ENCODE results near the gene PACRG.

The PACRG gene

GRCh38 chr6:163331245-163331644, 603.5 kb downstream of the PACRG start:
- Histone ChIP-seq H3K9me2 (replicated peaks; ENCODE audit: insufficient read depth, low read length) (no peaks in the 10 kb centered on the region), H2AFZ (ENCODE audit: low read depth, low read length, severe bottlenecking) (no peak overlapping the region), H4K20me1 (ENCODE audit: low read depth, low read length) (no peaks in the 10 kb centered on the region), H3K4me3 (ENCODE audit: insufficient read depth, low read length, poor library complexity, severe bottlenecking) (no peak overlapping the region), H3K9ac (ENCODE audit: low read length) (no peak overlapping the region), H3K36me3 (ENCODE audit: low read length) (no peaks in the 10 kb centered on the region), H3K27me3 (ENCODE audit: low read length) (no peaks in the 10 kb centered on the region), H3K4me2 (ENCODE audit: low read depth, low read length, poor library complexity, severe bottlenecking) (no peak overlapping the region), H3F3A (ENCODE audit: insufficient read depth) (no peaks in the 10 kb centered on the region), H3K27ac (ENCODE audit: low read depth, low read length) (no peak overlapping the region), H3K9me3 (ENCODE audit: insufficient read depth, low read length) (no peaks in the 10 kb centered on the region), H3K79me2 (ENCODE audit: insufficient read depth, low read length) (no peaks in the 10 kb centered on the region)
- TF ChIP-seq EZH2phosphoT487 (conservative IDR thresholded peaks at IDR 0.05; ENCODE audit: low read length): no peak
- TF ChIP-seq, protein P1, sequence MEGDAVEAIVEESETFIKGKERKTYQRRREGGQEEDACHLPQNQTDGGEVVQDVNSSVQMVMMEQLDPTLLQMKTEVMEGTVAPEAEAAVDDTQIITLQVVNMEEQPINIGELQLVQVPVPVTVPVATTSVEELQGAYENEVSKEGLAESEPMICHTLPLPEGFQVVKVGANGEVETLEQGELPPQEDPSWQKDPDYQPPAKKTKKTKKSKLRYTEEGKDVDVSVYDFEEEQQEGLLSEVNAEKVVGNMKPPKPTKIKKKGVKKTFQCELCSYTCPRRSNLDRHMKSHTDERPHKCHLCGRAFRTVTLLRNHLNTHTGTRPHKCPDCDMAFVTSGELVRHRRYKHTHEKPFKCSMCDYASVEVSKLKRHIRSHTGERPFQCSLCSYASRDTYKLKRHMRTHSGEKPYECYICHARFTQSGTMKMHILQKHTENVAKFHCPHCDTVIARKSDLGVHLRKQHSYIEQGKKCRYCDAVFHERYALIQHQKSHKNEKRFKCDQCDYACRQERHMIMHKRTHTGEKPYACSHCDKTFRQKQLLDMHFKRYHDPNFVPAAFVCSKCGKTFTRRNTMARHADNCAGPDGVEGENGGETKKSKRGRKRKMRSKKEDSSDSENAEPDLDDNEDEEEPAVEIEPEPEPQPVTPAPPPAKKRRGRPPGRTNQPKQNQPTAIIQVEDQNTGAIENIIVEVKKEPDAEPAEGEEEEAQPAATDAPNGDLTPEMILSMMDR (IDR thresholded peaks at IDR 0.05; ENCODE audit: insufficient read depth, low read length, poor library complexity, severe bottlenecking): no peak

DNA sequence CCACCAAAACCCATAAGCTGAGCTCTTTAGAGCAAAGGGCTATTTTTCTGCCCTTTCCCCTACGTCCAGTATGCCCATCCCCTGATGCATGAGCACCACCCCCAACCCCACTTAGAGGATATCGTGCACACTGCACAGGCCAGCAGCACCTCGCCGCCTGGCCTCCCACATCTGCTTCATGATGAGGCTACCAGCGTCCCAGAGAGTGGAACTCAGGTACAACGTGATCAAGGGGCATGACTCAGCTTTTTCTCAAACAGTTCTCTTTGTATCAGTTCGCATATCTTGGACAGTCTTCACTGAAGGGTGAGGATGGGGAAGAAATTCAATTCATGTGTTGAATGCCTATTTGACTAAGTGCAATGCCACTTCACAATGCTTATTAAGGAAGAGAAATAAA, 604.8 kb downstream of the PACRG start:
- Histone ChIP-seq H3K27me3 (ENCODE audit: low read length) (no peaks in the 10 kb centered on the region), H3K4me2 (ENCODE audit: low read depth, low read length, poor library complexity, severe bottlenecking) (no peak overlapping the region), H3K9me2 (replicated peaks; ENCODE audit: insufficient read depth, low read length) (no peaks in the 10 kb centered on the region), H3K36me3 (ENCODE audit: low read length) (no peaks in the 10 kb centered on the region), H3K9ac (ENCODE audit: low read length) (no peak overlapping the region), H3F3A (ENCODE audit: insufficient read depth) (no peaks in the 10 kb centered on the region), H3K27ac (ENCODE audit: low read depth, low read length) (no peak overlapping the region), H3K9me3 (ENCODE audit: insufficient read depth, low read length) (no peaks in the 10 kb centered on the region), H4K20me1 (ENCODE audit: low read depth, low read length) (no peaks in the 10 kb centered on the region), H3K79me2 (ENCODE audit: insufficient read depth, low read length) (no peaks in the 10 kb centered on the region), H3K4me3 (ENCODE audit: insufficient read depth, low read length, poor library complexity, severe bottlenecking) (no peak overlapping the region), H2AFZ (ENCODE audit: low read depth, low read length, severe bottlenecking) (no peak overlapping the region)
- TF ChIP-seq, protein P1 (IDR thresholded peaks at IDR 0.05; ENCODE audit: insufficient read depth, low read length, poor library complexity, severe bottlenecking): no peak
- TF ChIP-seq EZH2phosphoT487 (conservative IDR thresholded peaks at IDR 0.05; ENCODE audit: low read length): no peak

DNA sequence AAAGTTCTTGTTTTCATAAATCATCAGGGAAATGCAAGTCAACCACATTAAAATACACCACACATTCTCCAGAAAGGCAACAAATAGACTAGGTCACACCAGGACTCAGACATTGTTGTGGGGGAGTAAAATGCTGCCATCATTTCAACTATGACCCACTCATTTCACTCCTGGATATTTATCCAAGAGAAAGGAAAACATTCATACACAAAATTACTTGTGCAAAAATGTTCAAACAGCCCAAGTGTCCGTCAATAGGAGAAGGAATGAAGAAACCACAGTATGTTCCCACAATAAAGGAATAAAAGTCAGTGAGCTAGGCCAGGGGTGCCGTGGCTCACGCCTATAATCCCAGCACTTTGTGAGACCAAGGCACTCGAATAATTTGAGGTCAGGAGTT, 605.3 kb downstream of the PACRG start:
- Histone ChIP-seq H3K36me3 (ENCODE audit: low read length) (no peaks in the 10 kb centered on the region), H3K9ac (ENCODE audit: low read length) (no peak overlapping the region)

More for the DNA sequence above, 605.3 kb downstream of the PACRG start:
- TF ChIP-seq, protein P1 (IDR thresholded peaks at IDR 0.05; ENCODE audit: insufficient read depth, low read length, poor library complexity, severe bottlenecking): no peak
- TF ChIP-seq EZH2phosphoT487 (conservative IDR thresholded peaks at IDR 0.05; ENCODE audit: low read length): no peak
- H3K9me3 ChIP-seq (ENCODE audit: insufficient read depth, low read length): no peaks in the 10 kb centered on the region
- no peaks in the 10 kb centered on the region for H4K20me1 ChIP-seq (ENCODE audit: low read depth, low read length)
- H3K79me2 ChIP-seq (ENCODE audit: insufficient read depth, low read length): no peaks in the 10 kb centered on the region
- no peaks in the 10 kb centered on the region for H3F3A ChIP-seq (ENCODE audit: insufficient read depth)
- H3K4me3 ChIP-seq (ENCODE audit: insufficient read depth, low read length, poor library complexity, severe bottlenecking): no peak overlapping the region
- H3K9me2 ChIP-seq (replicated peaks; ENCODE audit: insufficient read depth, low read length): no peaks in the 10 kb centered on the region
- H3K27ac ChIP-seq (ENCODE audit: low read depth, low read length): no peak overlapping the region
- no peak overlapping the region for H3K4me2 ChIP-seq (ENCODE audit: low read depth, low read length, poor library complexity, severe bottlenecking)
- no peaks in the 10 kb centered on the region for H3K27me3 ChIP-seq (ENCODE audit: low read length)
- H2AFZ ChIP-seq (ENCODE audit: low read depth, low read length, severe bottlenecking): no peak overlapping the region
